GM11168 (cell line): ENCODE data around the gene FDX1.
"Not testable (repeated sequence)": the region's sequence is repeated elsewhere in the genome, so short reads cannot be mapped to it uniquely, and the experiment has no call there.

Experiments
- in situ Hi-C: fragments of 300-500 bp; cut with MboI; formaldehyde crosslinking; loops from one replicate; pipeline ENCODE4 v1.12.0; 2022; ENCODE audit warnings: low sequenced_read_pairs; ENCODE audit not compliant: unreplicated experiment

Gene FDX1

GRCh38 chr11:110429731-110430266 is at the start of gene FDX1:
Gene FDX1, plus strand, starts transcription at chr11:110429948. Its CDS starts 173 bp downstream, at chr11:110430121.
- in situ Hi-C loops = loop anchor here (5.0 kb wide), 1 partner anchor 52 kb away; no protein-coding TSS in a partner anchor

- in situ Hi-C loops = no loop called here
Measured at GRCh38 chr11:110380836-110381622, 48.7 kb upstream of the FDX1 start.

GRCh38 chr11:110388231-110388630 is 41.5 kb upstream of the FDX1 start:
- in situ Hi-C loops = not testable (repeated sequence)

GRCh38 chr11:110389965-110390364 is 39.8 kb upstream of the FDX1 start:
- in situ Hi-C loops = no loop called here

- in situ Hi-C loops = no loop called here
Measured at GRCh38 chr11:110392056-110392455, 37.7 kb upstream of the FDX1 start.

- in situ Hi-C loops = not testable (repeated sequence)
Measured at GRCh38 chr11:110397668-110398286, 32.0 kb upstream of the FDX1 start.

GRCh38 chr11:110403585-110403984 is 26.2 kb upstream of the FDX1 start:
- in situ Hi-C loops = not testable (repeated sequence)

GRCh38 chr11:110405636-110406035 is 24.1 kb upstream of the FDX1 start:
- in situ Hi-C loops = not testable (repeated sequence)

- in situ Hi-C loops = no loop called here
Measured at GRCh38 chr11:110407315-110407714, 22.4 kb upstream of the FDX1 start.

- in situ Hi-C loops = no loop called here
Measured at GRCh38 chr11:110409174-110409573, 20.6 kb upstream of the FDX1 start.

GRCh38 chr11:110410651-110411050 is 19.1 kb upstream of the FDX1 start:
- in situ Hi-C loops = no loop called here

- in situ Hi-C loops = no loop called here
Measured at GRCh38 chr11:110415081-110415480, 14.7 kb upstream of the FDX1 start.

GRCh38 chr11:110421658-110422057 is 8.1 kb upstream of the FDX1 start:
- in situ Hi-C loops = not testable (repeated sequence)

GRCh38 chr11:110422306-110422905 is 7.3 kb upstream of the FDX1 start:
- in situ Hi-C loops = no loop called here

- in situ Hi-C loops = no loop called here
Measured at GRCh38 chr11:110424775-110425444, 4.8 kb upstream of the FDX1 start.

- in situ Hi-C loops = no loop called here
Measured at GRCh38 chr11:110425751-110426545, 3.8 kb upstream of the FDX1 start.

GRCh38 chr11:110428040-110428439 is 1.7 kb upstream of the FDX1 start:
- in situ Hi-C loops = no loop called here

- in situ Hi-C loops = no loop called here
Measured at GRCh38 chr11:110428956-110429730, 605 bp upstream of the FDX1 start.
